ENCODE data around the gene OR2T4. TPM values are rescaled to one million over a fixed set of nuclear protein-coding genes. Genes with fewer than 3 reads are reported as not detected.

The OR2T4 gene
- total and polyA plus RNA-seq, 2 donors from 2014 or later, result not detected

DNA sequence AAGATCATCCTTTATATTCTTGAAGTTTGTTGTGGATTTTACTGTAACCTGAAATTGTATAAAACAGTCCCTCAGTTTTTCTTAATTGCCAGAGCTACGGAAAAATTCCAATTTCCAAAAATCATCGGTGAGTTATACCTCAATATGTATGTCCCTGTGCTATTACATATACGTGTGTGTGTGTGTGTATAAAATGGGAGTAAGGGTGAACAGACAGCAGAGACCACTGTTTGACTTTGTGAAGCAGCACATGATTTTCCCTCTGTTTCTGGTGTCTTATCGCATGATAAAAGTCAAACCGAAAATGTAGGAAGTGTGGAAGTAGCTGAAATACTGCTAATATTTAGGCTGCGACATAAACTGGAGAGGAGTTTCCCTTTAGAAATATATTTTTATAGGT lies 42.6 kb downstream of the OR2T4 start:
- TF ChIP-seq, protein P1, sequence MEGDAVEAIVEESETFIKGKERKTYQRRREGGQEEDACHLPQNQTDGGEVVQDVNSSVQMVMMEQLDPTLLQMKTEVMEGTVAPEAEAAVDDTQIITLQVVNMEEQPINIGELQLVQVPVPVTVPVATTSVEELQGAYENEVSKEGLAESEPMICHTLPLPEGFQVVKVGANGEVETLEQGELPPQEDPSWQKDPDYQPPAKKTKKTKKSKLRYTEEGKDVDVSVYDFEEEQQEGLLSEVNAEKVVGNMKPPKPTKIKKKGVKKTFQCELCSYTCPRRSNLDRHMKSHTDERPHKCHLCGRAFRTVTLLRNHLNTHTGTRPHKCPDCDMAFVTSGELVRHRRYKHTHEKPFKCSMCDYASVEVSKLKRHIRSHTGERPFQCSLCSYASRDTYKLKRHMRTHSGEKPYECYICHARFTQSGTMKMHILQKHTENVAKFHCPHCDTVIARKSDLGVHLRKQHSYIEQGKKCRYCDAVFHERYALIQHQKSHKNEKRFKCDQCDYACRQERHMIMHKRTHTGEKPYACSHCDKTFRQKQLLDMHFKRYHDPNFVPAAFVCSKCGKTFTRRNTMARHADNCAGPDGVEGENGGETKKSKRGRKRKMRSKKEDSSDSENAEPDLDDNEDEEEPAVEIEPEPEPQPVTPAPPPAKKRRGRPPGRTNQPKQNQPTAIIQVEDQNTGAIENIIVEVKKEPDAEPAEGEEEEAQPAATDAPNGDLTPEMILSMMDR (IDR thresholded peaks at IDR 0.05; ENCODE audit: borderline replicate concordance, extremely low read depth, insufficient read depth), result no peak
- no peak for FAIRE-seq
- Histone ChIP-seq H3K27me3 (ENCODE audit: control insufficient read depth, insufficient read depth, low read length) (no peaks in the 10 kb centered on the region), H3K4me1 (ENCODE audit: control insufficient read depth in 2 of 3, insufficient read depth in 2 of 3, low read depth in 1 of 3, low read length in 3 of 3) (no peaks in the 10 kb centered on the region), H3K4me3 (ENCODE audit: low read length in 3 of 3) (no peak overlapping the region), H3K27ac (ENCODE audit: low read depth in 2 of 2, low read length in 2 of 2) (no peak overlapping the region), H3K36me3 (ENCODE audit: control insufficient read depth in 2 of 3, insufficient read depth in 3 of 3, low read length in 3 of 3) (no peaks in the 10 kb centered on the region), H3K9ac (ENCODE audit: low read length in 3 of 3) (no peak overlapping the region), H3K9me3 (ENCODE audit: control insufficient read depth in 2 of 3, insufficient read depth in 1 of 3, low read length in 3 of 3) (no peaks in the 10 kb centered on the region)
- no peak for DNase-seq
- intact Hi-C loops (cut with DNase I), result no loop called here

DNA sequence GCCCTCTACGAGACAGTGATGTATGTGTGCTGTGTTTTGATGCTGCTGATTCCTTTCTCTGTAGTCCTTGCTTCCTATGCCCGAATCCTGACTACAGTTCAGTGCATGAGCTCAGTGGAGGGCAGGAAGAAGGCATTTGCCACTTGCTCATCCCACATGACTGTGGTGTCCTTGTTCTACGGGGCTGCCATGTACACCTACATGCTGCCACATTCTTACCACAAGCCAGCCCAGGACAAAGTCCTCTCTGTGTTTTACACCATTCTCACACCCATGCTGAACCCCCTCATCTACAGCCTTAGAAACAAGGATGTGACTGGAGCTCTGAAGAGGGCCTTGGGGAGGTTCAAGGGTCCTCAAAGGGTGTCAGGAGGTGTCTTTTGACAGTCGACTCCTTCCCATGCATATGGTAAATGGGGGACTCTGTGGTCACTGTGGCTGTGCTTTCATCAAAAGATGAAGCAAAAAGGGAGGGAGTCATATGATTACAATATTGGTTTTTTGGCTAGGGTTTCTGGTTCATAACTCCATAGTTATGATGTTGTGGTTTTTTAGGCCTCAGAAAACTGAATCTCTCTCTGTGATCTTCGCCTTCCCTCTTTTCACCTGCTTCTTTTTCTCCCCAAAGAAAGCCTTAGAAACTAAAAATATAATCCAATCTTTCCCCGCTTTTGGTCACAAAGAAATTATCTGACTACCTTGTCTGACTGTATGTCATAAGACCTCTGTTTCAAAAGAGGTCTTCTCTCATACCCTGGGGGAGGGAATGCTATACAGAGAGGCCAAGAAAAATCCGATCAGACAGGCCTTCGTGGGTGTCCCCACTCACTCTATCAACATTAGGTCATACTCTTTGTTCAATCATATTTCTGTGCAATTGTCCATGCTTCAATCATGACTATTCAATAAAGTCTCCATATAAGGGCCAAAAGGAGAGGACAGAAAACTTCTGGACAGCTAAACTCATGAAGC lies 45.5 kb downstream of the OR2T4 start:
- FAIRE-seq (no peak), DNase-seq (no peak)
- Histone ChIP-seq H3K9ac (ENCODE audit: low read length in 3 of 3) (no peak overlapping the region), H3K4me3 (ENCODE audit: low read length in 3 of 3) (no peak overlapping the region), H3K4me1 (ENCODE audit: control insufficient read depth in 2 of 3, insufficient read depth in 2 of 3, low read depth in 1 of 3, low read length in 3 of 3) (no peaks in the 10 kb centered on the region), H3K27me3 (ENCODE audit: control insufficient read depth, insufficient read depth, low read length) (no peaks in the 10 kb centered on the region), H3K36me3 (ENCODE audit: control insufficient read depth in 2 of 3, insufficient read depth in 3 of 3, low read length in 3 of 3) (no peaks in the 10 kb centered on the region), H3K9me3 (ENCODE audit: control insufficient read depth in 2 of 3, insufficient read depth in 1 of 3, low read length in 3 of 3) (peaks cover 0 to 5% (median 0%) of the 10 kb centered on the region in 3 donors), H3K27ac (ENCODE audit: low read depth in 2 of 2, low read length in 2 of 2) (no peak overlapping the region)
- intact Hi-C loops (cut with DNase I), result no loop called here
- TF ChIP-seq, protein P1 (IDR thresholded peaks at IDR 0.05; ENCODE audit: borderline replicate concordance, extremely low read depth, insufficient read depth), result no peak

Other genes with a start within 250 kb of the OR2T4 start
- gene OR2M5, start 216.5 kb upstream of the OR2T4 start, total RNA-seq, result not detected
- gene OR2M5, start 216.5 kb upstream of the OR2T4 start, polyA plus RNA-seq (ENCODE audit: insufficient read depth, low read depth, low replicate concordance), result not detected
- not detected for gene OR2M2, start 186.8 kb upstream of the OR2T4 start, total RNA-seq
- gene OR2M2, start 186.8 kb upstream of the OR2T4 start, polyA plus RNA-seq (ENCODE audit: insufficient read depth, low read depth, low replicate concordance), result not detected
- not detected for gene OR2M3, start 164.4 kb upstream of the OR2T4 start, total RNA-seq
- not detected for gene OR2M3, start 164.4 kb upstream of the OR2T4 start, polyA plus RNA-seq (ENCODE audit: insufficient read depth, low read depth, low replicate concordance)
- gene OR2M4, start 130.2 kb upstream of the OR2T4 start, total RNA-seq, result not detected
- not detected for gene OR2M4, start 130.2 kb upstream of the OR2T4 start, polyA plus RNA-seq (ENCODE audit: insufficient read depth, low read depth, low replicate concordance)
- gene OR2T33, start 83.7 kb upstream of the OR2T4 start, total RNA-seq, result not detected
- gene OR2T33, start 83.7 kb upstream of the OR2T4 start, polyA plus RNA-seq (ENCODE audit: insufficient read depth, low read depth, low replicate concordance), result not detected
- gene OR2T12, start 58.2 kb upstream of the OR2T4 start, total RNA-seq, result not detected
- not detected for gene OR2T12, start 58.2 kb upstream of the OR2T4 start, polyA plus RNA-seq (ENCODE audit: insufficient read depth, low read depth, low replicate concordance)
- not detected for gene OR2M7, start 37.1 kb upstream of the OR2T4 start, total RNA-seq
- gene OR2M7, start 37.1 kb upstream of the OR2T4 start, polyA plus RNA-seq (ENCODE audit: insufficient read depth, low read depth, low replicate concordance), result not detected
- gene OR14C36, start 12.9 kb upstream of the OR2T4 start, total RNA-seq, result not detected
- not detected for gene OR14C36, start 12.9 kb upstream of the OR2T4 start, polyA plus RNA-seq (ENCODE audit: insufficient read depth, low read depth, low replicate concordance)
- gene OR2T6, start 14.1 kb downstream of the OR2T4 start, total RNA-seq, result not detected
- gene OR2T6, start 14.1 kb downstream of the OR2T4 start, polyA plus RNA-seq (ENCODE audit: insufficient read depth, low read depth, low replicate concordance), result not detected
- not detected for gene OR2T1, start 41.4 kb downstream of the OR2T4 start, total RNA-seq
- gene OR2T1, start 41.4 kb downstream of the OR2T4 start, polyA plus RNA-seq (ENCODE audit: insufficient read depth, low read depth, low replicate concordance), result not detected
- gene OR2T2, start 84.0 kb downstream of the OR2T4 start, total RNA-seq, result 0.28 TPM
- gene OR2T2, start 84.0 kb downstream of the OR2T4 start, polyA plus RNA-seq (ENCODE audit: insufficient read depth, low read depth, low replicate concordance), result not detected
- gene OR2T3, start 111.7 kb downstream of the OR2T4 start, total RNA-seq, result not detected
- not detected for gene OR2T3, start 111.7 kb downstream of the OR2T4 start, polyA plus RNA-seq (ENCODE audit: insufficient read depth, low read depth, low replicate concordance)
- 0.09 TPM for gene OR2T5, start 126.9 kb downstream of the OR2T4 start, total RNA-seq
- not detected for gene OR2T5, start 126.9 kb downstream of the OR2T4 start, polyA plus RNA-seq (ENCODE audit: insufficient read depth, low read depth, low replicate concordance)
- gene OR2G6, start 146.4 kb downstream of the OR2T4 start, total RNA-seq, result 0.06 TPM
- 0.09 TPM for gene OR2G6, start 146.4 kb downstream of the OR2T4 start, polyA plus RNA-seq (ENCODE audit: insufficient read depth, low read depth, low replicate concordance)
- not detected for gene OR2T29, start 201.1 kb downstream of the OR2T4 start, total RNA-seq
- not detected for gene OR2T29, start 201.1 kb downstream of the OR2T4 start, polyA plus RNA-seq (ENCODE audit: insufficient read depth, low read depth, low replicate concordance)
- not detected for gene OR2T34, start 213.1 kb downstream of the OR2T4 start, total RNA-seq
- not detected for gene OR2T34, start 213.1 kb downstream of the OR2T4 start, polyA plus RNA-seq (ENCODE audit: insufficient read depth, low read depth, low replicate concordance)
- gene OR2T10, start 236.0 kb downstream of the OR2T4 start, total RNA-seq, result 0.41 TPM
- gene OR2T10, start 236.0 kb downstream of the OR2T4 start, polyA plus RNA-seq (ENCODE audit: insufficient read depth, low read depth, low replicate concordance), result 1.1 TPM